Ramos (cell line): ENCODE results near the gene ATAD3B.
"Not testable (repeated sequence)": the region's sequence is repeated elsewhere in the genome, so short reads cannot be mapped to it uniquely, and the experiment has no call there.

Experiments used
- in situ Hi-C: fragments of 300-500 bp; cut with MboI; formaldehyde crosslinking; loops from one replicate; pipeline ENCODE4 v1.14.3; 2022; ENCODE audit warnings: low sequenced_read_pairs; ENCODE audit not compliant: unreplicated experiment

The ATAD3B gene

GRCh38 chr1:1472053-1472876 is 700 bp downstream of the ATAD3B start:
- in situ Hi-C loops: not testable (repeated sequence)

- in situ Hi-C loops: not testable (repeated sequence)
Observed at GRCh38 chr1:1476011-1476410, 4.4 kb downstream of the ATAD3B start.

- in situ Hi-C loops: no loop called here
Observed at GRCh38 chr1:1477206-1477605, 5.6 kb downstream of the ATAD3B start.

- in situ Hi-C loops: no loop called here
Observed at GRCh38 chr1:1479547-1480487, 8.3 kb downstream of the ATAD3B start.

GRCh38 chr1:1480488-1480867 is 8.9 kb downstream of the ATAD3B start:
- in situ Hi-C loops: not testable (repeated sequence)

- in situ Hi-C loops: not testable (repeated sequence)
Observed at GRCh38 chr1:1481811-1482210, 10.2 kb downstream of the ATAD3B start.

GRCh38 chr1:1482856-1483255 is 11.3 kb downstream of the ATAD3B start:
- in situ Hi-C loops: no loop called here

- in situ Hi-C loops: no loop called here
Observed at GRCh38 chr1:1483714-1484113, 12.1 kb downstream of the ATAD3B start.

- in situ Hi-C loops: not testable (repeated sequence)
Observed at GRCh38 chr1:1484976-1485750, 13.6 kb downstream of the ATAD3B start.

- in situ Hi-C loops: not testable (repeated sequence)
Observed at GRCh38 chr1:1485755-1486317, 14.3 kb downstream of the ATAD3B start.

- in situ Hi-C loops: no loop called here
Observed at GRCh38 chr1:1487701-1488100, 16.1 kb downstream of the ATAD3B start.

- in situ Hi-C loops: no loop called here
Observed at GRCh38 chr1:1489231-1489630, 17.7 kb downstream of the ATAD3B start.

GRCh38 chr1:1489861-1490260 is 18.3 kb downstream of the ATAD3B start:
- in situ Hi-C loops: no loop called here

GRCh38 chr1:1490633-1491230 is 19.2 kb downstream of the ATAD3B start:
- in situ Hi-C loops: no loop called here

- in situ Hi-C loops: no loop called here
Observed at GRCh38 chr1:1491601-1492000, 20.0 kb downstream of the ATAD3B start.

- in situ Hi-C loops: not testable (repeated sequence)
Observed at GRCh38 chr1:1494311-1494710, 22.7 kb downstream of the ATAD3B start.

- in situ Hi-C loops: not testable (repeated sequence)
Observed at GRCh38 chr1:1495461-1495975, 24.0 kb downstream of the ATAD3B start.

- in situ Hi-C loops: not testable (repeated sequence)
Observed at GRCh38 chr1:1504777-1505365, 33.3 kb downstream of the ATAD3B start.

- in situ Hi-C loops: not testable (repeated sequence)
Observed at GRCh38 chr1:1505366-1505798, 33.8 kb downstream of the ATAD3B start.
